Measurements from ENCODE around the gene HELZ. TPM values are rescaled to one million over a fixed set of nuclear protein-coding genes. Genes with fewer than 3 reads are reported as not detected.

HELZ gene
- total and polyA plus RNA-seq, 2 donors (not counting 1 experiment from before 2014, with no cell fraction given) = 10.4 to 97.8 TPM

DNA sequence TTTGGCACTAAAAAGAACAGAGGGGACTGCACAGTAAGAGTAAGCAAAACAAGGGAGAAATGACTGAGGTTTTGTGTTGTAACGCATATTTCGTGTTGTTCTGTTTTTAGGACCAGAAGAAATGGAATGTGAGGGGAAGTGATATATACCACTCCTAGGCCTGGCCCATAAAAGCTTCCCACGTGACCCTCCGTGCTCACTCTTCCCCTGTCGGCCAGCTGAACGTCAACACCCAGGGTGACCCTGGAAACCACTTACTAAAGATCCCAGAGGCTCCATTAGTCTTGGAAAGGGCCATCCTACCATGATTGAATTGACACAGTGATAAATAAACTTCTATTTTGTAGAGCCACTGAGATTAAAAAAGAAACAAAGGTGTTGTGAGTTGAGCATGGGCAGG is 79.8 kb downstream of the HELZ start:
- intact Hi-C loops (cut with micrococcal nuclease) = no loop called here
- Histone ChIP-seq H4K20me1 (ENCODE audit: control insufficient read depth, insufficient read depth, low read length, poor library complexity, severe bottlenecking) (no peaks in the 10 kb centered on the region), H3K4me1 (ENCODE audit: control insufficient read depth in 2 of 2, insufficient read depth in 2 of 2, low read length in 2 of 2) (no peaks in the 10 kb centered on the region), H3K4me2 (replicated peaks; ENCODE audit: low read depth, low read length, poor library complexity, severe bottlenecking) (no peak overlapping the region), H3K4me3 (ENCODE audit: control extremely low read depth in 1 of 5, extremely low read depth in 1 of 5, insufficient read depth in 1 of 5, low read depth in 2 of 5, low read length in 4 of 5) (no peak overlapping the region), H3K9ac (ENCODE audit: low read length) (no peak overlapping the region), H2AFZ (ENCODE audit: insufficient read depth, low read depth, low read length, poor library complexity, severe bottlenecking) (no peak overlapping the region), H3K36me3 (replicated peaks in 1 of 2; ENCODE audit: control extremely low read depth in 1 of 2, control insufficient read depth in 1 of 2, extremely low read depth in 1 of 2, insufficient read depth in 2 of 2, low read length in 1 of 2) (peaks cover 6 to 54% of the 10 kb centered on the region in 2 experiments), H3K79me2 (ENCODE audit: control insufficient read depth, insufficient read depth, low read length) (no peaks in the 10 kb centered on the region), H3K27me3 (replicated peaks in 1 of 4; ENCODE audit: control extremely low read depth in 1 of 4, control insufficient read depth in 3 of 4, insufficient read depth in 4 of 4, low read length in 3 of 4) (no peaks in the 10 kb centered on the region), H3K27ac (ENCODE audit: low read length in 2 of 2) (no peak overlapping the region), H3K9me3 (ENCODE audit: control extremely low read depth in 1 of 3, control insufficient read depth in 2 of 3, insufficient read depth in 1 of 3, low read length in 2 of 3) (no peaks in the 10 kb centered on the region)
- CTCF ChIA-PET = no interaction called here
- 100% methylated on average over 2 of the region's 6 CpGs for WGBS (ENCODE audit: insufficient coverage)
- TF ChIP-seq, protein P1, sequence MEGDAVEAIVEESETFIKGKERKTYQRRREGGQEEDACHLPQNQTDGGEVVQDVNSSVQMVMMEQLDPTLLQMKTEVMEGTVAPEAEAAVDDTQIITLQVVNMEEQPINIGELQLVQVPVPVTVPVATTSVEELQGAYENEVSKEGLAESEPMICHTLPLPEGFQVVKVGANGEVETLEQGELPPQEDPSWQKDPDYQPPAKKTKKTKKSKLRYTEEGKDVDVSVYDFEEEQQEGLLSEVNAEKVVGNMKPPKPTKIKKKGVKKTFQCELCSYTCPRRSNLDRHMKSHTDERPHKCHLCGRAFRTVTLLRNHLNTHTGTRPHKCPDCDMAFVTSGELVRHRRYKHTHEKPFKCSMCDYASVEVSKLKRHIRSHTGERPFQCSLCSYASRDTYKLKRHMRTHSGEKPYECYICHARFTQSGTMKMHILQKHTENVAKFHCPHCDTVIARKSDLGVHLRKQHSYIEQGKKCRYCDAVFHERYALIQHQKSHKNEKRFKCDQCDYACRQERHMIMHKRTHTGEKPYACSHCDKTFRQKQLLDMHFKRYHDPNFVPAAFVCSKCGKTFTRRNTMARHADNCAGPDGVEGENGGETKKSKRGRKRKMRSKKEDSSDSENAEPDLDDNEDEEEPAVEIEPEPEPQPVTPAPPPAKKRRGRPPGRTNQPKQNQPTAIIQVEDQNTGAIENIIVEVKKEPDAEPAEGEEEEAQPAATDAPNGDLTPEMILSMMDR (IDR thresholded peaks at IDR 0.05) = no peak
- TF ChIP-seq EZH2 (IDR thresholded peaks at IDR 0.05; ENCODE audit: borderline replicate concordance, insufficient read depth, low read depth, low read length, poor library complexity, severe bottlenecking) = no peak
- H3K27me3 Mint-ChIP-seq = no peaks in the 10 kb centered on the region
- no peaks in the 10 kb centered on the region for H3K4me1 Mint-ChIP-seq
- no peak for DNase-seq
- H3K27ac Mint-ChIP-seq = no peak overlapping the region
- no peak overlapping the region for H3K4me3 Mint-ChIP-seq
- no peak for ATAC-seq (ENCODE audit: low read depth)
- H3K9me3 Mint-ChIP-seq (ENCODE audit: insufficient read depth) = no peaks in the 10 kb centered on the region
- POLR2A ChIA-PET = no interaction called here

DNA sequence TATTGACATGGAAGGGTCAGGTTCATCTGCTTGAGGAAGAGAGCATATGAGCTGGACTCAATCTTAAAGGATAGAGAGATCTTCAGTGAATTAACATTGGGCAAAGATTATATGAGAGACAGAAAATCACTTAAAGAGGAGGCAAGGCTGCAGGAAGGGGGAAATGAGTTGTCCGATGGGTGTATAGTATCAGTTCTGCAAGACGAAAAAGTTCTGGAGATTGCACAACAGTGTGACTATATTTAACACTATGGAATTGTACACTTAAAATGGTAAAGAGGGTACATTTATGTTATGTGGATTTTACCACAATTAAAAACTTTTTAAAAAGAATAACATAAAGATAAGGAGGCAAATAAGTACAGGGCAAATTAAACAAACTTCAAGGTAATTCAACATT is 80.7 kb downstream of the HELZ start:
- Histone ChIP-seq H3K9ac (ENCODE audit: low read length) (no peak overlapping the region), H3K27ac (ENCODE audit: low read length in 2 of 2) (no peak overlapping the region), H3K4me3 (ENCODE audit: control extremely low read depth in 1 of 5, extremely low read depth in 1 of 5, insufficient read depth in 1 of 5, low read depth in 2 of 5, low read length in 4 of 5) (no peak overlapping the region), H3K36me3 (replicated peaks in 1 of 2; ENCODE audit: control extremely low read depth in 1 of 2, control insufficient read depth in 1 of 2, extremely low read depth in 1 of 2, insufficient read depth in 2 of 2, low read length in 1 of 2) (peaks cover 6 to 46% of the 10 kb centered on the region in 2 experiments), H3K4me2 (replicated peaks; ENCODE audit: low read depth, low read length, poor library complexity, severe bottlenecking) (no peak overlapping the region), H3K27me3 (replicated peaks in 1 of 4; ENCODE audit: control extremely low read depth in 1 of 4, control insufficient read depth in 3 of 4, insufficient read depth in 4 of 4, low read length in 3 of 4) (no peaks in the 10 kb centered on the region), H2AFZ (ENCODE audit: insufficient read depth, low read depth, low read length, poor library complexity, severe bottlenecking) (no peak overlapping the region), H3K79me2 (ENCODE audit: control insufficient read depth, insufficient read depth, low read length) (no peaks in the 10 kb centered on the region), H3K9me3 (ENCODE audit: control extremely low read depth in 1 of 3, control insufficient read depth in 2 of 3, insufficient read depth in 1 of 3, low read length in 2 of 3) (no peaks in the 10 kb centered on the region), H4K20me1 (ENCODE audit: control insufficient read depth, insufficient read depth, low read length, poor library complexity, severe bottlenecking) (no peaks in the 10 kb centered on the region), H3K4me1 (ENCODE audit: control insufficient read depth in 2 of 2, insufficient read depth in 2 of 2, low read length in 2 of 2) (no peaks in the 10 kb centered on the region)
- Mint-ChIP-seq H3K4me1 (no peaks in the 10 kb centered on the region), H3K4me3 (no peak overlapping the region), H3K9me3 (ENCODE audit: insufficient read depth) (no peaks in the 10 kb centered on the region), H3K27me3 (no peaks in the 10 kb centered on the region), H3K27ac (no peak overlapping the region)
- intact Hi-C loops (cut with micrococcal nuclease) = no loop called here
- TF ChIP-seq, protein P1 (IDR thresholded peaks at IDR 0.05) = no peak
- no peak for TF ChIP-seq EZH2 (IDR thresholded peaks at IDR 0.05; ENCODE audit: borderline replicate concordance, insufficient read depth, low read depth, low read length, poor library complexity, severe bottlenecking)
- POLR2A ChIA-PET = no interaction called here
- DNase-seq (no peak), ATAC-seq (ENCODE audit: low read depth) (no peak)
- CTCF ChIA-PET = interaction anchor here (0.6 kb wide), 1 partner anchor 129 kb away, joined by 3 read pairs; no protein-coding TSS in a partner anchor
- no CpG with 5 or more reads among the region's 2 CpGs for WGBS (ENCODE audit: insufficient coverage)

Measured in B cell (primary cell).